Activated CD4-positive, alpha-beta T cell treated with anti-CD3 and anti-CD28 coated beads, Interleukin-2, Interleukin-6, amounts not matched to agents 100 ng/mL and 50 ng/mL, durations not matched to agents 16 hours and 8 hours (primary cell): ENCODE data around the gene TUBB.
"Not testable (repeated sequence)": the region's sequence is repeated elsewhere in the genome, so short reads cannot be mapped to it uniquely, and the experiment has no call there.

Experiments used
- DNase-seq: peaks from one replicate; pipeline ENCODE4 v3.0.0-alpha.2; 2020

The TUBB gene

DNA sequence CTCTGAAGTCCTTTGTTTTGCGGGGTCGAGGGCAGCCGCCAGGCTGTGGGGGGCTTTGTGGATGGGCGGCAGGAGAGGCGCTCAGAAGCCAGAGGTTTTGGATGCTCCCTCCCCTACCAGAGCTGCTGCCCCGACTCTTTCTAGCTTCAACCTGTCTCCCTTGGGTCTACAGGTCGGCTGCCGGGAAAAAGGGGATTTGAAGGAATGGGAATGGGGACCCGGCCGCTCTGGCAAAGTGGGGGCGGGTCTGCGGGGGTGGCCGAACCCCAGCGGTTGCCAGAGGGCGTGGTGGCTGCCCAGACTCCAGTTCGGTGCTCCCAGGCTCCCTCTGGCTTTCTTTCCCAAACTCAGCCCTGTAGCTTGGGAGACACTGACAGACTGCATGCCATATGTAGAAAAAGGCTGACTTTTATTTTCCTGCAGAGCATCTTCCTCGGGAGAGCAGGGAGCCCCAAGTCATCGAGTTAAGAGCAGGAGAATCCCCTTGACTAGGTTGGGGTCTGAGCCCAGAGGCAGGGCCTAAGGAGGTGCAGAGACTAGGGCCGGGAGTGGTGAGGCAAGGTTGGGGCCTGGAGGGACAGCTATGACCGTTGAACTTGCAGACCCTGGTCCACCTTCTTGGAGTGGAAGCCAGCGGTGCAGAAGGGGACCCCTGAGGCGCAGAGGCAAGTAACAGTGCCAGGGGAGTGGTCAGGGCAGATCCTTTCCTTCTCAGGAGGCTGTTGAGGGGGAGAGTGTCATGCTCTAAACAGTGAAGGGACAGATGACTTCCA lies 32.3 kb upstream of the TUBB start:
- no peak for DNase-seq

DNA sequence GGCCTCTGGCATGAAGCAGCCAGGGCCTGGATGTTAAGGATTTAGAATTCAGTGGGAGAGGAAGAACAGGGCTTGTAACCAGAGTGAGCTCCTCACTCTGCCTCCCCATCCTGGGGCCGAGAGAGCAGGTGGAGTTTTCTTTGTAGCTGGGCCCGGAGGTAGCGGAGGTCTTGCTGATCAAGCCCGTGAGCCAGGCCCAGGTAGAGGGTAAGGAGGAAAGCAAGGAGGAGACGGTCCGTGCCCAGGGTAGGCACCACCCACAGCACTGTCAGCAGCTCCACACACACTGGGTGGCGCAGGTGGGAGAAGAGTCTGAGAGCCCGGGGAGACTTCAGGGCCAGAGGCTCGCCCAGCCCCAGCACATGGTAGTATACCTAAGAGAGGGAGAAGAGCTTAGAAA lies 31.6 kb upstream of the TUBB start:
- DNase-seq, result peak; percentile 15

DNA sequence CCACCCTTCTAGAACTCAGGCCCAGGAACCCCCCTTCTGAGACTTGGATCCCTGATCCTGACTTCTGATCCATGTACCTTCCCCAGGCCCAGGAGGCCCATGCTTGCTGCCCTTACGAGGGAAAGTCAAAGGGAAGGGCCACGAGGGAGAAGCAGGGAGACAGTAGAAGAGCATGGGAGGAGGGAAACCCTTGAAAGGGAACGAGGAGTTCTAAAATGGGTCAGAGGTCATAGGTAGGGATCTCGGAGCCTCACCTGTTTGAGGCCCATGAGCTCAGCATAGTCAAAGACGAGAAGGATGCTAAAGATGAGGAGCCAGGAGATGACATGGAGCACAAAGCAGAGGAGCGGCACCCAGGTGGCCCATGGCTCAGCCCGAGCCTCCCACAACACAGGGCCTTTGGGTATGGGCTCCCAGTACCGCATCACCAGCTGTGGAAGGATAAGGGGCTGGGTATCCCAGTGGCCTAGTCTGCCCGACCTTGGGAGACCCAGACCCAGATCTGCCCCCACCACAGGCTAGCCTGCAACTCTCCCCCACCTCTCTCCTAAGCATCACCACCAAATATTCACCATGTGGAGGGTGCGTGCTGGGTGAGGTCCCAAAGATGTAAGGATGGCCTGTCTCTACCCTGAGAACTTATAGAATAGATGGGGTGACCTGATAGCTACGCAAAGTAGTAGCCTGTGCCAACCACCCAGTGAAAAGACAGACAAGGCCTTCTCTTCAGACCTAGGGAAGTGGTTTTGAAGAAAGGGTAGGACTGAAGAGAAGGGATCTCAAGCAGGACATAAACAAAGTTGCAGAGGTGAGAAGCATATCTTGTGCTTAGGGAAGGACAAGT lies 30.9 kb upstream of the TUBB start:
- no peak for DNase-seq

DNA sequence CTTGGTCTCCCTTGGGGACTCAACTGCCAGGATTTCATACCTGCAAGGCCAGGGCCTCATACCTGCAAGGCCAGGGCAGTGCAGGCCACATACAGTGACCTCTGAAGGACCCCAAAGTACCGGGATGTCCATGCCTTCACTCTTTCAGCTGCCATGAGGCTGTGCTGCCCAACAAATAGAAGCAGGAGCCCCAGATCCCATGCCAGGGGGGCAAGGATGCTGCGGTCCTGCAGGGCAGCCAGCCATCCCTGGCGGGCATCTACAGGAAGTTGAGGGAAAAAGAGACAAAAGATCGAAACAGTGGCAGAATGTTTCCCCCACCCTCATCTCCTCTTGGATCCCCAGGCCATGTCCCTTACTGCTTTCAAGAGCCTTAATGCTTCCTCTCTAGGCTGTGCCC lies 30.2 kb upstream of the TUBB start:
- no peak for DNase-seq

DNA sequence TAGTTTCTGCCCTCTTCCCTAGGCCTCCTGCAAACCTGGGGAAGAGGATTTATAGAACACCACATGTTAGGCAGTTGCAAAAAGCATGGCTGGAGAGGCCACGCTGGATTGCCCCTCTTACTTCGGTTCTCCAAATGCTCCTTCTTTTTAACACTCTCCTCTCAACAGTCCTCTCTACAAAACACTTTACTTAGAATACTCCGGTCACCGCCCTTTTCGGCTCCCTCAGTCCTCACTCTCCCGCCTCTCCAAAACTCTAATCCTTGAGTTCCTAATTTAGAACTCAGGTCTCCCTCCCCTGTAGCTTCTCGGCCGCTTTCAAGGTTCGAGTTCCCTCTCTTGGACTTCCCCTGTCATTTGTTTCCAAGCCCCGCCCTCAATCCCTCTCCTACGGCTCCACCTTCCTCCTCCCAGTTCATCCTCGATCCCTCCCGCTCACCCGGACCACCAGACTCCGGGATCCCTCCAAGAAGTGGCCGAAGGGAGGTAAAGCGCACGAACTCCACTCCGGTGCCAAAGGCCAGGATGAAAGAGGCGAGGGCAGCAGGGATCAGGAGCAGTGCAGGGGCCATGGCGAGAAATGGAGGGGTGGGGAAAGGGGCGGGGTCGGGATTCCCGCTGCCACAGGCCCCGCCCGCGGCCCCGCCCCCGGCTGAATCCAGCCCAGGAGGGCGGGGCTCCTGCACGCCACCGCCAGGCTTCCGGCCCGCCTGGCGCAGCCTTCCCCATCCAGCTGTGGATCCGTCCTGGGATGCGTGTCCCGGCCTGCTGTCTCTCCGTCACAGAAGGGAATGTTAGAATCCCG lies 29.5 kb upstream of the TUBB start, which contains the start of gene NRM:
Gene NRM, minus strand, starts transcription at position 582 of the 805 bp plus-strand sequence. Its CDS starts 10 bp downstream, at position 572.
- DNase-seq, result peak; percentile 86

DNA sequence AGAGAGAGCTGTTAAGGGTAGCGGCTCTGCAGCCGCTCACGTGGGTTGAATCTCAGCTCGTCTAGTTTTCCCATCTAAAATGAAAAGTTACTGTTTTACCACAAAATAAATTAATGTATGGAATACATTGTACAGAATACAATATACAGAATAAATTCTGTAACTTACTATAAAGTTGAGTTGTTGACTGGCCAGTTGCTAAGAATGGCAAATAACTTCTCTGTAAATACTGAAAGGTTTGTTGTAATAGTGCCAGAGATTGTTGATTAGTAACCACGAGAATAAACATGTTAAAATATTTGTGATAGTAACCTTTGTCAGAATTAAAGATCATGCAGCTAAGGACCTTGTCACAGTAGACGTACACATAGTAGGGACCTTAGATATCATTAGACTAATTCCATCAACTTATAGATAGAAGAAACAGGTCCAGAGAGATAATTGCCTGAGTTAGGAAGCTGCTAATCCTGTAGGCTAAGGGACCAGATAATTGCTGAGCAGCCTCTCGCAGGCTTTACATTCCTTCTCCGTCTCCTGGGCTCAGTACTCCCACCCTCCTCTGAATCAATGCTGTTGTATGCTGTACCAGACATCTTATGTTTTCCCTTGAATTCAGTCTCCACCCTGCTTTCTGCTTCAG lies 28.8 kb upstream of the TUBB start:
- no peak for DNase-seq

DNA sequence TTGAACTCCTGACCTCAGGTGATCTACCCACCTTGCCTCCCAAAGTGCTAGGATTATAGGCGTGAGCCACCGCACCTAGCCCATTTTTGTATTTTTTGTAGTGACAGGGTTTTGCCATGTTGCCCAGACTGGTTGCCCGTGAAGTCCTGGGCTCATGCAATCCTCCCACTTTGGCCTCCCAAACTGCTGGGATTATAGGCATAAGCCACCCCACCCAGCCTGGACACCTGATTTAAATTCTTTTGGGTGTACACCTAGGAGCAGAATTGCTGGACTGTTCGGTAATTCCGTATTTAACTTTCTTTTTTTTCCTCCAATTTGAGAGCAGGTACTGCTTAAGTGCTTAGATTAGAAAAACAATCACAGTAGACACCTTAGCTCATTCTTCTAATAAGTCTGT lies 23.7 kb upstream of the TUBB start:
- no peak for DNase-seq

DNA sequence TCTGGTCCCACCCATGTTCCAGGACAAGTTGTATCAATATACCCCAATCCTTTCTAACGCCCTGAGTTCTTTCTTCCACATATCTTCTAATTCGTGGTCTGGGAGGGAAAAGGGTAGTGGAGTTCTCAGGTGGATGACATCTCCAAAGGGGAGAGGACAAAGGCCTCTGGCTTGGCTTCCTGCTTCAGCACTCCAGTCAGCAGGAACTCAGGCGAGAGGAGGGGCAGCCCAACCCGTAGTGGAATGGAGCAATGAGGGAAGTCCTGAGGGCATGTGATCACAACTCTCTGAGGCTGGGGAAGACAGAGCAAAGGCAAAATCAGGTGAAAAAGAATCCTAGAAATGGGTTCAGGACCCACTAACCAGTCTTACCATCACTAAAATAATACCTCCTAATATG lies 19.8 kb upstream of the TUBB start:
- DNase-seq, result no peak

DNA sequence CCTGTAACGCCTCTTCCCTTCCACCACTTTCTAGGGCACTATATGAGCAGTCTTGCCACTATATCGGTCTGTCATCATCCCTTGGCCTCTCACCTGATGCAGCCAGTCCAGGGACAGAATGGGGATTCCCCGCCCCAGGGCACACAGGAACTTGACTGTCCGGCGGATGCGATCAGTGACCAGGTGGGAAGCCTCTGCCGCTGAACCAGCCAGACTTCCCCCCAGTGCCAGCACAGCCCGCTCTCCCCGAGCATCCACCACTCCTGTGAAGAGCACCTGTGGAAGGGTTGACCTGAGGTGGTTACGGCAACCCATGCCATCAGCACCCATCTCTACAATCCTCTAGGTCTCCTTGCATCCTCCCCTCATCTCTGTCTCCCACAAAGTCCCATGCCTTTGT lies 17.1 kb upstream of the TUBB start:
- no peak for DNase-seq

DNA sequence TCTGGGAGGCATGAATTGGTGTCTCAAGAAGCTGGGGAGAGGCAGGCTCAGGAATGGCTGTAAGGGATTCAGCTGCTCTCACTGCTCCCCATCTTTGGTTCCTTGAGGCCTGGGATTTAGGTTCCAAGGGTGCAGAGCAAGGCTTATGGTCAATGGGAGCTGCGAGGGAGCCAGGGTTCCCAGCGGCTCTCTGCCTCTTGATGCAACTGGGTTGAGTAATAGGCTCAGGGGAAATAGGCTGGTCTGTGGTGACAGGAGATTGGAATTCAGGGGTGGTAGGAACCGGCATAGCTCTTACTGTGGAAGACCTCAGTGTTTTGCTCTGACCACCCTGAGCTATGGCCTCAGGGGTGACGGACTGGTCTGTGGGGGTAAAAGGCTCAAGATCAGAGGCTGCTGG lies 16.3 kb upstream of the TUBB start:
- no peak for DNase-seq

DNA sequence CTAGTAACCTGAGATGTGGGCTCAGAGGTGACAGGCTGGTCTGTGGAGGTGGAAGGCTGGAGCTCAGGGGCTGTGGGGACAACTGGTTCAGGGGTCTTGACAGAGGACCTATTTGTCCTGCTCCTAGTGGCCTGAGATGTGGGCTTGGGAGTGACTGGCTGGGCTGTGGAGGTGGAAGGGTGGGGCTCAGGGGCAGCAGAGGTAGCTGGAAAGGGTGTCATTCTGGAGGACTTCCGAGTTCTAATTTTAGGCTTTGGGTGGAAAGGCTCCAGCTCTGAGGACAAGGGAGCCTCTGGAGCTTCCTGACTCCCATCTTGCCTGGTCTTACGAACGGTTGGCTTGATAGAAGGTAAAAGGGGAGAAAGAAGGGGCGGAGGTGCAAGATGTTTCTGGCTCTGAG lies 14.5 kb upstream of the TUBB start:
- DNase-seq, result no peak

DNA sequence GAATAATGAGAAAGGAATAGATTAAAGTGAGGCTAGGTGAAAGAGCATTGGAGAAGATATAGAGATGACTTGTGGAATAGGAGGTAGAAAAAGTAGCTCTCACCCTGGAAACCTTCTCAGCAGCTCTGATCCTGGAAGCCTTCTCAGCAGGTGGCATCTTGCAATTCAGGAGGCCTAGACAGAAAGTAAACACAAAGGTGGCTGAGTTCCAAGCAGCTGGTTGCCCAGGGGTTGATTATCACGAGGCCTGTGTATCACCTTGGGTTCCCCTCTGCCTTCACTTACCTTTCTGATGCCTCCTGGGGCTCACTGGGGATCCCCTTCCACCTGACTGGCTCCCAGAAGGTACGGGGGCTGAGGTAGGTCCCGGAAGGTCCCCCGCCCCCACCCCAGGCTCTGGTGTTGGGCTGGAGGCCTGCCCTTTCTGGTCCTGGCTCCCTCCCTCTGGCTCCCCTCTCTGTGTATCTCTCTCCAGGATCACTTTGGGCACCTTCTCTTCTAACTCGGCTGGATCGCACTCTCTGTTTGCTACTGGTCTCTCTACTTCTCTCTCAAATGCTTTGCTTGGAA lies 12.8 kb upstream of the TUBB start:
- no peak for DNase-seq

DNA sequence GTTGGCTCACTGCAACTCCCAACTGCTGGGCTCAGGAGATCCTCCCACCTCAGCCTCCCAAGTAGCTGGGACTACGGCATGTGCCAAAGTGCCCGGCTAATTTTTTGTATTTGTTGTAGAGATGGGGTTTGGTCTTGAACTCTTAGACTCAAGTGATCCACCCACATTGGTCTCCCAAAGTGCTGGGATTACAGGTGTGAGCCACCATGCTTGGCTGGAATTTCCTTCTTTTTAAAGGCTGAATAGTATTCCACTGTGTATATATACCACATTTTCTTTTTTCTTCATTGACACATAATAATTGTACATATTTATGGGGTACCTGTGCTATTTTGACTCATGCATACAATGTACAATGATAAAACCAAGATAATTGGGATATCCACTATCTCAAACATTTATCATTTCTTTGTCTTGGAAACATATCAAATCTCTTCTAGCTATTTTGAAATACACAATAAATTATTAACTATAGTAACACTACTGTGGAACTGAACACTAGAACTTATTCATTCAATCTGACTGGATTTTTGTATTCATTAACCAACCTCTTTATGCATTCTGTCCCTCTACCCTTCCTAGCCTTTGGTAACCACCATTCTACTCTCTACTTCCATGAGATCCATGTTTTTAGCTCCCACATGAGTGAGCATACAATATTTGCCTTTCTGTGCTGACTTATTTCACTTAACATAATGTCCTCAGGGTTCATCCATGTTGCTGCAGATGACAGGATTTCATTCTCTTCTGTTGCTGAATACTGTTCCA lies 10.9 kb upstream of the TUBB start:
- no peak for DNase-seq

DNA sequence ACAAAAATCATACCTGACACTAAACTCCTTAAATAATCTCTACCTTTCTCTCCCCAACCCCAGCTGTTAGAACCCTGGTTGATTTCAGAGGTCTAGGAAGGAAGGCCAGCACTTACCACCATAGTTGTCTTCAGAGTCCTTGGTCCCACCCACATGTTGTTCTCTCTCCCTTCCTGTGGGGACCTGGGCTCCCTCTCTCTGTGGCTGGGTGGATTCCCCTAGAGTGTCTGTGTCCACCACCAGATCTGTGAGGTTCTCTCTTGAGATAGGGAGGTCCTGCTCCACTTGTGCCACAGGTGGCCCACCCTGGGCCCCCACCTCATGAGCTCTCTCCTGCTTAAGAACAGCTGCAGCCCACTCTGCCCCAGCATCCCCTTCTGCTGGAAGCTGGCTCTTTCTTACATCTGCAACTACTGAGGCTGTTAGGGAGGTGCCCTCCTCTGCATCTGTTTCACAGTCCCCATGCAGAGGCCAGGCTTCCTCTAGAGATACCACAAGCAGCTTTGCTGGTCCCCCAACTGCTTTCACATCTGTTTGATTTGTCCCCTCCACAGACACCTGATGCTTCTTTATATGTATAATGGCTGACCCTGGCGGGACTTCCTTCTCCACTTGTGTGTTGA lies 8.3 kb upstream of the TUBB start:
- DNase-seq, result no peak

DNA sequence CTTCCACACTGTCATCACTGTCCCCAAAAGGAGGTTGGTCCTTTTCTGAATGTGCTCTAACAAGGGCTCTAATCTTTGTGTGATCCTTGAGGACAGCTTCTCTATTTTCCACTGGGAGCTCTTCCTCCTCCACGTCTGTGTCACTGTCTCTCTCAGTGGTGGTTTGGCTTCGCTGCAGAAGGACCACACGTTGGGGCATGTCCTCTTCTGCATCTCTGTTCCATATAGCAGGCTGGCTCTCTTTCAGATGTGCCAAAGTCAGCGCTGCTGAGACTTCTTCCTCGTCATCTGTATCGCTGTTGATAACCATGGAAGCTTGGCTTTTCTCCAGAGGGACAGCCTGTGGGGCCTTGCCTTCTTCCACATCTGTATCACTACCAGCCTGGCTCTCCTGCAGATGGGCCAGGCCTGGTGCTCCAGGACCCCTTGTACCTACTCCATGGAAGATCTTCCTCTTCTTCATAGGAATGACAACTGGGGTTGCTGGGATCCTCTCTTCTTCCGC lies 7.7 kb upstream of the TUBB start:
- no peak for DNase-seq

DNA sequence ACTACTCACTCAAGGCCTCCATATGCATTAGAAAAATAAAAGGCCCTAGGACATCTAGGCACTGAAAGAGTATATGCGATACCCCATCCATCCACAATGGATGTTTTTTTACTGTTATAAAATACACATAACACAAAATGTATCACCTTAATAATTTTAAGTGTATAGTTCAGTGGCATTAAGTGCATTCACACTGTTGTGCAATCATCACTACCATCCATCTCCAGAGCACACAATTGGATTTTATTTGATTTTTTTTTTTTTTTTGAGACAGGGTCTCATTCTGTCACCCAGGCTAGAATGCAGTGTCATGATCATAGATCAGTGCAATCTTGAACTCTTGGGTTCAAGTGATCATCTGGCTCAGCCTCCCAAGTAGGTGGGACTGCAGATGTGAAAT lies 5.9 kb upstream of the TUBB start:
- no peak for DNase-seq

DNA sequence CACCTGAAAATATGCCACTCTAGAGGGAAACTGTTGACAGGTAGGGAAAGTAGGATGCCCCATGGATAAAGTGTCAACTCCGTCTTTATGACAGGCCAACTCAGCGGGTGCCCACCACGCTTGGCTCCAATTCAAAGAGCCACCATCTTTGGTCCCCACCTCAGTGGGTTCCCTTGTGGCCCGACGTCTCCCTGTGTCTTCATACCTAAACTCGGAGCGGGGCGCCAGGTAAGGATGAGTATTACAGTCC lies 3.3 kb upstream of the TUBB start:
- DNase-seq, result no peak

DNA sequence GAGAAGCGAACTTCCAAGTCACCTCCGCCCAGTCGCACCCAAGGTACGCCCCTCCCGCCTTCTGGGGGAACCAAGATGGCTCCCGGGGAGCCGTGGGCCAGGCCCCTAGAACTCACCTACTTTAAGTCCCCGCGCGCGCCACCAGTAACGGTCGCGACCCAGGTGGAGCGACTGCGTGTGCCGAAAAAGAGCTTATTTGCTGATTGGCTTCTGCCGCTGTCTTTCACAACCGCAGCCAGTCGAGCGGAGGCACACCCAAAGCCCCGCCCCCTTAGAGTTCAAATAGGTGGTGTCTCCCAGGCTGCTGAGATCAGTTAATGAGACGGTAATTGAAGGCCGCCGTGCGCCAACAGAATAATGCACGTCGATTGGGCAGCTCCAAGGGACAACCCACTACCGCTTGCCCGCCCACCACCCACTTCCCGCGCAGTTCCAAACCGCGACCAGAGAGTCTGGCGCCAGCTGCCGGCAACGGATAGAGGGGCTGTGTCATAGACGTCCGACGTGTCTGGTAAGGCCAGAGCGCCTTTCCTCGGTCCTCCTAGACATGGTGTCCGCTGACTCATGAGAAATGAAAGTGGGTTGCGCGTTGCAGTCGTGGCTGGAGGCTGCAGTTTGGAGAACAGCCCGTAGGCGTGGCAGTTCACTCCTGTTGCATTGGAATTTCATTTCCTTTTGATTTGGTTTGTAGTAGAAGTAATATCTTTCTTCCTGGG lies 2.9 kb upstream of the TUBB start, which contains the start of gene MDC1:
Gene MDC1, minus strand, starts transcription at position 153 of the 716 bp plus-strand sequence. CDS start 2,106 bp downstream, outside the sequence.
- peak; percentile 100 for DNase-seq

DNA sequence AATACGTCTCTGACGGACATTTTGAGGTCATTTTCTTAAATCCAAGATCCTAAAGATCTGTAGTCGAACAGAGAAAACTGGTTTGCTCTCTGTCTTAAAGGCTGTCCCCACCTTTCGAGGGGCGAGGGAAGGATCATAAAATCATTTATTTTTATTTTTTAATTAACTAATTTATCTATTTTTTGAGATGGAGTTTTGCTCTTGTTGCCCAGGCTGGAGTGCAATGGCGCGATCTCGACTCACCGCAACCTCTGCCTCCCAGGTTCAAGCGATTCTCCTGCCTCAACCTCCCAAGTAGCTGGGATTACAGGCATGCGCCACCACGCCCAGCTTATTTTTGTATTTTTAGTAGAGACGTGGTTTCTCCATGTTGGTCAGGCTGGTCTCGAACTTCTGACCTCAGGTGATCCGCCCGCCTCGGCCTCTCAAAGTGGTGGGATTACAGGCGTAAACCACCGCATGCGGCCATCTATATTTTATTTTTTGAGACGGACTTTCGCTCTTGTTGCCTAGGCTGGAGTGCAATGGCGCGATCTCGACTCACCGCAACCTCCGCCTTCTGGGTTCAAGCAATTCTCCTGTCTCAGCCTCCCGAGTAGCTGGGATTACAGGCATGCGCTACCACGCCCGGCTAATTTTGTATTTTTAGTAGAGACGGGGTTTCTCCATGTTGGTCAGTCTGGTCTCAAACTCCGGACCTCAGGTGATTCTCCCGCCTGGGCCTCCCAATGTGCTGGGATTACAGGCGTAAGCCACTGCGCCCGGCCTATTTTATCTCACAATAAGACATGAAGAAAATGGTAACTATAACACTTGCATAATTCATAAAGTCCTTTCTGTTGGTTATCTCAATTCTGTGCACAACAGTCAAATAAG lies 2.1 kb upstream of the TUBB start:
- DNase-seq, result not testable (repeated sequence)
